GM18870 (cell line): ENCODE measurements around the gene DDX10.

ENCODE experiments used
- ATAC-seq: cut with Tn5 transposase; IDR thresholded peaks from one replicate; pipeline ENCODE4 v1.9.1; 2021; ENCODE audit warnings: moderate library complexity; ENCODE audit not compliant: unreplicated experiment

DDX10 gene

DNA sequence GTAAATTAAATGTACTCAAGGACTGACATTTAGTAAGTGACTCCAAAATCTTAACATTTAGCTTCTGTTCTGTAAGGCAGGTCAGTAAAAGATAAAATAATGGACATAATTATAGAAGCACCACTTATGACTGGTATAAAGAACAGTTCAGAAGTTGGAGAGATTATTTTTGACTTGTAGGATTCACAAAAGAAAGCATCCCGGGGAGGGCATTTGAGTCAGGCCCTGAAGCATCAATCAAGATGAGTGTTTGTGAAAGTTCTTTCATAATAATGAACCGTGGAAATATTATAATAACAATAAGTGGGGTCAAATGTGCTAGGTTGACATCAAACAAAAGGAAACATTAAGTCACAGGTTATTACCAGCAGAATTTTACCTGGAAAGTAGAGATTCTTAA lies 201.9 kb downstream of the DDX10 start:
- ATAC-seq, result no peak

DNA sequence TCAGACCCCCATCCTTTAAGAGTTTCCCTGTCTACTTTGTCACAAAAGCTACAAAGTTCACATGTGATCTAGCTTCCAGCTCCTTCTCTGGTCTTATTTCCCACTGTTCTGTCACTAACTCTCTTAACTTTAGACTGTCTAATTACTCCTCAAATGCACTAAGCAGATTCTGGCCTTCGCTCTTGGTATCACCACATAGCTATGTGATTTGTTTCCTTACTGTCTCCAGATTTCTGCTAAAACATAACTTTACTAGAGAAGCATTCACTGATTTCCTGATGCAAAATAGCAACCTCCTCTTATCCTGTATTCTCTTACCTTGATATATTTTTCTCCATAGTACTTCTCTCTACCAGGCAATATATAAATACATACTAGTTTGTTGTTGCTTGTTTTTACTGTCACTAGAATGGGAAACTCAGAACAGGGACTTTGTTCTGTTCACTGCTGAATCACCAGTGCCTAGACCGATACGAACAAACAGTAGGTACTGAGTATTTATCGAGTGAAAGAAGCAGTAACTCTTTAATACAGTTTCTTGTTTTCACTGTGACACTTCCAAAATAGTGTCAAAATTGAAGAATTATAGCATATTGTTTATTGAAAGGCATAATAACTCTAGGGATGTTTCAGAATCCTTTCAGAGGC lies 205.6 kb downstream of the DDX10 start:
- no peak for ATAC-seq

DNA sequence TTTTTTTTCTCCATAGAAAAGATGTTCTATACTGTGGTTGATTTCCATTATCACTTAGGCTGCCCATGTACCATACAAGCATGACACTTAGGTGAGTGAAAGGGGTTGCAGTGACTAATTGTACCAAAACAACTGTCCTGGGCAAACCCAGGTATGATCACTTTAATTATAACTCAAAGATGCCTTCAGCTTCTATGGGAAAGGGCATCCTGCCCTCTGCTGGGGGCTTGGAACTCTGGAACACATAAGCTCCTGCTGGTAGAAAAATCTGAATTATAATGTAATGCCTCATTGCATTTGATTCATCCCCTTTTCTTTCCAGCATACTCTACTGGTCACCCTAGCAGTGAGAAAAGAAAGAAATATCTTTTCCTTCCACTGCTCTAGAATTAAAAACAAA lies 206.3 kb downstream of the DDX10 start:
- ATAC-seq, result no peak

DNA sequence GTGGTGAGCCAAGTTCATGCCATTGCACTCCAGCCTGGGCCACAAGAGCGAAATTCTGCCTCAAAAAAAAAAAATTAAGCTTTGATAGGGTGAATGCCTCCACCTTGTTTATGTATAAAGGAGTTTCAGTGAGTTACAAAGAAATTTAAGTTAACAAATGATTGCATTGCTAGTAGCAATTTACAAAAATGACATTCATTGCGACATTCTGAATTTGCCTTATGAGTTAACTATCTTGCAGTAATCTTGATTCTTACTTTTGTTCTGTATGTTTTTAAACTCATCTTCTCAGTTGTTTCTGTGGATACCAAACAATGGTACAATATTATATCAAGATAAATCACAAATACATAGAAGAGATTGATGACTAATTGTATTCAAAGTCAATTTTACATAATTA lies 207.0 kb downstream of the DDX10 start:
- no peak for ATAC-seq

DNA sequence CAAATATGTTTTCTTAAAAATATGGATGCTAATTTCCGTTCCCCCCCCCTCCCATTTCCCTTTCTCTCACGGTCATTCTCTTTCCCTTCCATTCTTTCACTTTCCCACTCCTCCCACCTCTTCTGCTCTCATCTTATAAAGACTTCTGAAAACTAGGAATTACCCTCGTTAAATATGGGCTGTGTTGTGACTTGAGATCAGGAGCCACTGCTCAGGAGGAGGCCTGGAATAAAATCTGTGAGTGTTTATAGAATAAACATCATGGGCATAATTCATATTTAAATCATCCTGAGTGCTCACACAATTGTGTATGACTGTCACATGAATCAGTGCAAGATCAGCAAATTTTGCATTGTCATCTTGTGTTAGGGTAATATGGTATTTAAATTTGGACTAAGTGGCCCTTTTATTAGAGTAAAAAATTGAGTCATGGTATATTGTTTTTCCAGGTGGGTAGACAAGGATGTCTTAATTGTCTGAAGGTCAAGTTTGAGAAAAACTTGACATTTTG lies 208.0 kb downstream of the DDX10 start:
- ATAC-seq, result no peak

DNA sequence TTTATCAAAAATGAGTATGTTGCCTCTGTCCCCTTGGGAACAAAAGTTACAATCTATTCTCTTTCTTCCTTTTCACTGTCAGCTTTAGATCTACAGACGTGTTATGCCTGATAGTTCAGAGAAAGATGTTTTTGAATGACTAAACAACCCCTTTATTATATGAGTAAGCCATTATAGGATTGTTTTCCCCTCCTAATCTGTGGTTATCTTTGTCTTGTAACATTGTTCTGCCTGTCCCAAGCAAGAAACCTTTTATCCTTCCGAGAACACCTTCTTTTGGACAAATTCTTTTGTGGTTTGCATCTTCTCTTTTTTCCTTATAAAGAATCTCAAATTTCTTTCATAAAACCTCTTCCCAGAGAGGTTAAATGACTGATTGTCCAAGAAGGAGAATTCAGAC lies 208.4 kb downstream of the DDX10 start:
- no peak for ATAC-seq

DNA sequence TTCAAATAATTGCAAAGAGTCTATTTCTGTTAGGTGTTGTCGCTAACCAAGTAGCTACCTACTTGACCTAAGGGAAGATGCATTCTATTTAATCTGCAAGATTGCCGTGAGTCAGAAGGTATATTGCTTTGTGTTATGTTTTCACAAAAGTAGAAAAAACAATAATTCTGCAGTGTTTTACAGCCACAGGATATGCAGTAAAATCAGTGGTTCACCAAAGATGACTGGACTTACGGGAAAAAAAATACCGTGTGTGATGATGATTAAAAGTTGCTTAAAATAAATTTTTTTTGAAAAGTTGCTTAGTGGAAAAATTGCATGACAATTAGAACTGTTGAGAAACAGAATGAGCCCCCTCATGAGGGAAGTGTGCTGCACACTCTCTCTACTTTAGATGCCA lies 209.1 kb downstream of the DDX10 start:
- ATAC-seq, result no peak

DNA sequence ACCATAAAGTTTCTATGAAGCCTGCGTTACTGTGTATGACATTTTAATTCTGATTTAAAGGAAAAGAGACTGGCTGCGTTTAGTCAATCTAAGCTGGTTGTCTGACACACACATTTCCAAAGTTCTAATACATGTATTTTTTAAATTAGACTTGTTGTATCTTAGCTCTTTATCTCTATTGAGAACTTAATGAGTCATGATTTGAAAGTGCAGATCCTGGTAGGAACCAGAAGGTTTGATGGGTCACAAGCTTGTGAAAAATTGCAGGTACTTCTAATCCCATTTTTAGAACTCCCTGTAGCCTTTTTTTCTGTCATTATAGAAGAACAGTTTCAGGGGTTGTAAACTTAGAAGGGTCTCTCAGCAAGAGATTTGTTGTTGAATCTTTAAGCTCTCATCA lies 210.3 kb downstream of the DDX10 start:
- no peak for ATAC-seq

DNA sequence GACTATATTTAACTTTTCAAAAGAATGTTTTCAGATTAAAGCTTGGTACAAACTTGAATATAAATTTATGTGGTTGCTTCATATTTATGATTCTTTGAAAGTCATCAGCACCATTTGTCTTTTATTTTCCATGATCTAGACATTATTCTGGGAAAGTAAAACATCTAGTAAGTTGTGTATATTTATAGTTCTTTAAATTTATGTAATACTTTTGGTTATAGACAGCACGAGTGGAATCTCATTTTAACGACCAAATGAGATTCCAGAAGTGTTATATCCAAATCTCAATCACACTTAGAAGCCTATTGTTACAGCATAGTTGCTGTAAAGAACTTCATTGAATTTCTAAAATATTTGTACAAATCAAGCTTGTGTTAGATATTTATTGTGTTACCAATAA lies 212.3 kb downstream of the DDX10 start:
- ATAC-seq, result no peak

DNA sequence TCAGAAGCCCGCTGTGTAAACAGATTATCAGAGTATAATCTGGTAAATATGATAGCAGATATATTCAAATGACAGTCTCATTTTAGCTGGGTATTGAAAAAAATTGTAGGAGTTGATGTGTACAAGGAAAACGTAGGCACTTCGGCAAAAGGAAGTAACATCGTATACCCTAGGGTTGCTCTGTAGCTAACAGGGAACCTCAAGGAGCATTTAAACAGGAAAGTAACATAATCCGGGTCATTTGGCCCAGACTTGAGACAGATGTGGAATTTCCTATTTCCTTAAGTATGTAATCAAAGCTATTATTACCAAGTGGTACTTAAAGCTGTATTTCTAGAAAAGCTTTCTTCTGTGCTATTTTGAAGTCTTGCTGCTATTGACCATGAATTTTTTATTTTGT lies 215.6 kb downstream of the DDX10 start:
- ATAC-seq, result no peak

DNA sequence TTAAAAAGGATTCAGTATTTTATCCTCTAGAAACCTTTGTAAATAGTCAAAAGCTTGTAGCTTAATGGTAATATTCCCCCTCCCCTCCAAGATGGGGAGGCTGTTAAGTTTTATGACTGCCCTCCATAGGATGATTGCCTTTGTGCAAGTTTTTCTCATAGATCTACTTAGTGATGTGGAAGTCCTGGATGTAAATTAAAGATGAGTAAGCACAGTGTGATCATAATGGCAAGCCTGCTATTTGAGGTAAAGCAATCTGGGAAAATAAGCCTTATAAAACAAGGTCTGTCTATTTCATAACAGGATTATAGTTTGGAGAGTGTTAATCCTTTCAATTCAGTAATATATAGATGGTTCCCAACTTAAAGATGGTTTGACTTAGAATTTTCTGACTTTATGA lies 216.3 kb downstream of the DDX10 start:
- no peak for ATAC-seq

DNA sequence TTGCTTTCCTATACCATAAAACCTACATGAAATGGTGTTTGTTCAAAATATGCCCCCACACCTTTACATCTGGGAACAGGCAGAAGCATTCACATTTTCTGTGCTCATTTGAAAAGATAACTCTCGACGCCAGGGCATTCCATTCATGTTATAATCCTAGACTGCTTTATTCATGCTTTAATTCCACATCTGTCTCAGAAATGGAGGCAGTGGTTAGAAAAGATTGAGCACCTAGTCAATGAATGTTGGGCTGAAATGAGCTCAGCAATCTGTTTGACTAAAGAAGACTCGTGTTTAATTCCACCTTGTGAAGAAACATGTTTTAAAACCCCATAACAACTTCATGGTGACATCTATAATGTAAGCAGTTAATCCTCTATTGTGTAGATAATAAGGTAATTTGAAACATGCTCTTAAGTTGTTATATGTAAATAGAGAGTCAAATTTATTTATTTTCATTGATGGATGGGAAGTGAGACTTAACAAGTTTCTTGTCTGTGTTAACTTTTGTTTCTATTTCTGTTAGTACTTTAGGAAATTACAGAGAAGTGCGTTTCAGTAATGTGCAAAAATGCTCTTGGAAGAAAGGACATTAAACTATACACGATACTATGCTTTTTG lies 217.5 kb downstream of the DDX10 start:
- no peak for ATAC-seq

DNA sequence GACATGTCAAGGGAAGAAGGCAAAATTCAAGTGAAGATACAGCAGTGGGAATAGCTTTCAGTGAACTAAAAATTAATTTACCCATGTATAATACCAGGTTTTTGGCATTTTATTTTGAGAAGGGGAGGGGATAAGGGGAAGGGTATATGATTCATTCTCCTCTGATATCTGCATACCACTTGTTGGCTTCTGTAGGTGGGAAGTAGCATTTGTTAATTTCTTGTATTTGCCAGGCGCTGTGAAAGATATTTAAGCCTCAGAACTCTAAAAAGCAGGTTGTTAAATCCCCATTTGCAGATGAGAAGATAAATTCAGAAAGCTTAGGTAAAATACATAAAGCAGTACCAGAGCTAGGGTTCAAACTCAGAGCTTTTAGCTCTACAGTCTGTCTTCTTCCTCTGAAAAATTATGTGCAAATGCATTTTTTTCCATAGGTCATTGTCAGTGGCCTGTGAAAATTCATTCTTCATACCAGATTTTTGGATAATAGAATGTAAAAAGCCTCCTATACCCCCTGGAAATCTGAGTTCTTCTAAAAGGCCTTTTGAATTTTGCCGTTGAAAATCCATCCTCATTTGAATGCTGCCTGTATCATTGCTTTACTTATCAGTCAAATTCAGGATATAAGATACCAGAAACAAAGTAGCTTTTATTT lies 221.3 kb downstream of the DDX10 start:
- ATAC-seq, result no peak

DNA sequence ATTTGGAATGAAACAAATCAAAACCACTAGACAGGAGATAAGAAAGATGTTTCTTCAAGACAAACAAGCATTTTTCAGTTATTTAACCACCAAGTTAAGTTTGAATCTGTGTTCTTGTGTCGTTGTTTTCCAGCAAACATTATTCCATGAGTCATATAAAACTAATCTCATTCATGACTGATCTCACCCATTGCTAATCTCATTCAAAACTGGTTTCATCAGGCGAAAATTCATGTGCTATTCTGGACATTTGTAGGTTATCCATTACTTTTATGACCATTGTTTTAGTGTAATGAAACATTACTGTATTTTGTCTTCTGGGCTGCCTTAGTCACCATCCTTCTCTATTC lies 221.8 kb downstream of the DDX10 start:
- no peak for ATAC-seq

DNA sequence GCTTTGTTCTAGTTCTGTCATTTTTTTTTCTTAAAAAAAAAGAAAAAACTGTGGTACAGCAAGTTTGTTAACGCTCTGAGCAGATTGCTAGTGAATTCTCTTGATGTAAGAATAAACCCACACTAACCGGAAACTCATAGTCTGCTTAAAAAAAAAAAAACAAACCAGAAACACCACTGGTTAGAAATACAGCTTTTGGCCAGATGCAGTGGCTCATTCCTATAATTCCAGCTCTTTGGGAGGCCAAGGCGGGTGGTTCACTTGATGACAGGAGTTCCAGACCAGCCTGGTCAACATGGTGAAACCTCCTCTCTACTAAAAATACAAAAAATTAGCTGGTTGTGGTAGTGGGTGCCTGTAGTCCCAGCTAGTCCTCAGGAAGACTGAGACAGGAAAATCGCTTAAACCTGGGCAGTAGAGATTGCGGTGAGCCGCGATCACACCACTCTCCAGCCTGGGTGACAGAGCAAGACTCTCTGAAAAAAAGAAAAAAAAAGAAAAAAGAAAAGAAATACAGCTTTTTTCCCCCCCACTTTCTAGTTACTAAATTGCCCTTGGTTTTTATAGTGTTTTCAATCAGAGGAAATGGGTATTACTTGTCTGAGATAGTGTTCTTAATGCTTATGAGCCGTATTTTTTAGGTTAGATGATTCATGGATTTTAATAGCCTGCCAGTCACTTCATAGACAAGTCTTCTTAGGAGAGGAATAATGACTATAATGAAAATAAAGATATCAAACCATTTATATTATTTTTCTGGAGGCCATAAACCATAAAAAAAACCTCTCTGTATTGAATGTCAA lies 222.8 kb downstream of the DDX10 start:
- no peak for ATAC-seq

DNA sequence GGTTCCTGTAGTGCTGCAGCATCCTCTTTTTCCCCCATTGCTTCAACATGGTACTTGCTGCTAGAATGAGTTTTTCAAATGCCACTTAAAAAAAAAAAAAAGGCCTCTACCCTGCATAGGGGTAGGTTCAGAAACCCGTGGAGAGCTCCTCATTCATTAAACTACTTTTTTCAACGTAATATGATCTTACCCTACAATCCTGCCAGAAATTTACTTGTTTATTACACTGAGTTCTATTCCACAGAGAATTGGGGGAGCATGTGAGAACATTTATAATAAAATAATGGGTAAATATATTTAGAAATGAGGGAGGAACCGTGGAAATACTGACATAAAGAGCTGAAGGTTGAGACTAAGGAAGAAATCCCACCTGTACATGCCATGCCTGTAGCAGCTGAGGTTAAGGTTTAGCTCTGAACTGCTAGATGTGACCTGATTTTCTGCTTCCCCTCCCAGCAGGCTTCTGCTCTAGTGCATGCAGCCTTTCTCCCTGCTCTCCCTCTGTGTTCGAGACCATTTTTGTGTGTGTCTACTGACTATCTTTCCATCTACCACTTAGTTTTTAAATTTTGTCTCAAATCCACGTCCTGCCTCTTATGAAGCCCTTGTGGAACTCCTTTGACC lies 225.7 kb downstream of the DDX10 start:
- ATAC-seq, result no peak

DNA sequence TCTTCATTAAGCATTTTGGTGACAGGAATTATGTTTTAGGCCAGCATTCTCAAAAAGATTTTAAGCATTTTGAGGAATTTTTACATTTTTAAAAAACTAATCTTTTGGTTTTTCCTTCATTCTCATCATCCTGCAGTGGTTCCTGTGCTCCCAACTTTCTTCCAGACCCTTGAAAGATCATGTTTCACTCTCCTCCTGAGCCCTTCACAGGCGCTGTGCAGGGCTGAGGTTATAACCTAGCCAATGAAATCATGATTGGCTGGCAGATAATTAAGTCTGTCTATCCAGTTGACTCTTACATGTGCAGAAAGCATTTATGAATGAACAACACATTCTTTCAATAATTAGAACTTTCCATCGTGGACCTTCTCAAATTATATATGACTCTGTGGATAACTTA lies 226.3 kb downstream of the DDX10 start:
- ATAC-seq, result no peak

DNA sequence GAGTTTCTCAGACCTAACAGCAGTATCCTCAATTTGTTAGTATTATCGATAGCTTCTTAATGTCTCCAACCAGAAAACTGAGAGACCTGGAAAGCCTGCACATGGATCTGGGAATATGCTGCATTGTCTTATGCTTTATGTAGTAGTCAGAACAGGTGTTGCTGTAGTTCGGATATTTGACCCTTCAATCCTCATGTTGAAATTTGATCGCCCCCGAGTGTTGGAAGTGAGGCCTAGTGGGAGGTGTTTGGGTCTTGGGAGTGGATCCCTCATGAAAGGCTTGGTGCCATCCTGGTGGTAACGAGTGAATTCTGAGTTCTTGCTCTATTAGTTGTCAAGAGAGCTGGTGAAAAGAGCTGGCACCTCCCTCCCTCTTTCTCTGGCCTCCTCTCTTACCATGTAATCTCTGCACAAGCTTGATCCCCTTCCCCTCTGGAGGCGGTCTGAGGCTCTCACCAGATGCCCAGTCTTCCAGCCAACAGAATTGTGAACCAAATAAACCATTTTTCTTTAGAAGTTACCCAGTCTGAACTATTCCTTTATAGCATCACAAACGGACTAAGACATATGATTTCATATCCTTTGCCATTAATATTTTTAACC lies 227.1 kb downstream of the DDX10 start:
- no peak for ATAC-seq

DNA sequence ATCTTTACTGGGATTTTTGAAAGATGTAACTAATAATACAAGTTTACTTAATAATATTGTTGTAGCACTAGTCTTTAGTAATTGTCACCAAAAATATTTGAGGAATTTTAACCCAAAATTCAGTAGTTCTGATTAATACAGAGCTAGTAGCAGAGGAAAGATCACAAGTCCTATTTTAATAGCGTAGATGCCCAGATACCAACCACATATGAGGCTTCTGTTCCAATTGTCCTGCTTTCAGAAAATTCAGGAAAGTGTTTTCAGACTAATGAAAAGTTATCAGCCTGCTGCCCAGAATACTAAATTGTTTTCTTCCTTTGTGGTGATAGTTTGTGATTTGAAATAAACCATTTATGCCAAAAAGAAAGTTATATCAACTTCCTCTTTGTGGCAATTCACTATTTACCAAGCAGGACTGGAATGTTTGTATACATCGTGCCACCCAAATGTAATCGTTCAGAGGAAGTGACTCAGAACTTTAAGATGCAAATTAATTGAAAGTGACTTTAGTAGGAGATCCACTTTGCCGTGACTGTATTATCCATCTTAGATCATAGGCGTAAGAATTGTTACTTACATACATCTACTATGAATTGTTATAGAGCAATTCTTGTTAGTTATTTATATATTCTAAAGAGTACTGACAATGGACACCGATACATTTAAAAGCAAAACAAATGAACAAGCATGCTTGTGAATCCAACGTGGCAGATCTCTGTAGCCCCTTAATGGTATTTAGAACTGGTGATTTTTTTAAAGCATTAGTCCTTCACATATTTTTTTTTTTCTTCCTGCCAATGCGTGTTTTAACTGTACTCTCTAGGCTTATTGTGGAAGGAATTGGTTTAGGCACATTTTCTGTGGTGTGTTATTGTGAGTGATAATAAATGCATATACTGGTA lies 231.0 kb downstream of the DDX10 start:
- ATAC-seq, result peak; percentile 77

DNA sequence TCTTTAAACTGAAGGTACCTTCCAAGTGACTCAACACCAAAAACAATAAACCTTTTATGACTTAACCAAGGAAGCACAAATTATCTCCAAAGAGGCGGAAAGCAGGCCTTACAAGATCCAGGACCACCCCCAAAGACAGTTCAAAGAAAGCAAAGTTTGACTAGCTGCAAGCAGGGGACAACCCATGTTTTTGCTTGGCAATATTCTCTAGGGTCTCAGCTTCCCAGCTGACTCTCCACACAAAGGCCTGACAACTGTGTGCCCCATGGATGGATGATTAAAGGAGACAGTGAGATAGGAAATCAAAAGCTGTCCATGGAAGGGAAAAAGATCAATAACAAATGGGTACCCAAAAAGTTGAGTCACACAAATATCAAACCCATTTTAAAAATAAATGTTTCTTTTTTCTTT lies 232.2 kb downstream of the DDX10 start:
- no peak for ATAC-seq
